Measurements from ENCODE around the gene TEX38.

DNA sequence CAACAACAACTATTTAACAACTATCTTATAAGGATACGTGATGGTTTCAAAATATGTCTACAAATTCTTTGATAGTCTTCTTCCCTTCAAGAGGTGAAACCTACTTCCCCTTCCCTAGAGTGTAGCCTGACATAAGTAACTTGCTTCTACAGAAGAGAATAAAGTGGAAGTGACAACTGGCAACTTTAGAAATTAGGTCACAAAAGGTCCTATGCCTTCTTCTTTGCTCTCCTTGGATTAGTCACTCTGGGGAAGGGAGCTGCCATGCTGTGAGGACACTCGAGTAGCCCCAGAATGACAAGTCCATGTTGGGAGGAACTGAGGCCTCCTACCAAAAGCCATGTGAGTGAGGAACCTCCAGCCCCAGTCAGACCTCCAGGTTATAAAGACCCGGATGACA is 28.0 kb downstream of the TEX38 start:
- TF ChIP-seq, protein P1, sequence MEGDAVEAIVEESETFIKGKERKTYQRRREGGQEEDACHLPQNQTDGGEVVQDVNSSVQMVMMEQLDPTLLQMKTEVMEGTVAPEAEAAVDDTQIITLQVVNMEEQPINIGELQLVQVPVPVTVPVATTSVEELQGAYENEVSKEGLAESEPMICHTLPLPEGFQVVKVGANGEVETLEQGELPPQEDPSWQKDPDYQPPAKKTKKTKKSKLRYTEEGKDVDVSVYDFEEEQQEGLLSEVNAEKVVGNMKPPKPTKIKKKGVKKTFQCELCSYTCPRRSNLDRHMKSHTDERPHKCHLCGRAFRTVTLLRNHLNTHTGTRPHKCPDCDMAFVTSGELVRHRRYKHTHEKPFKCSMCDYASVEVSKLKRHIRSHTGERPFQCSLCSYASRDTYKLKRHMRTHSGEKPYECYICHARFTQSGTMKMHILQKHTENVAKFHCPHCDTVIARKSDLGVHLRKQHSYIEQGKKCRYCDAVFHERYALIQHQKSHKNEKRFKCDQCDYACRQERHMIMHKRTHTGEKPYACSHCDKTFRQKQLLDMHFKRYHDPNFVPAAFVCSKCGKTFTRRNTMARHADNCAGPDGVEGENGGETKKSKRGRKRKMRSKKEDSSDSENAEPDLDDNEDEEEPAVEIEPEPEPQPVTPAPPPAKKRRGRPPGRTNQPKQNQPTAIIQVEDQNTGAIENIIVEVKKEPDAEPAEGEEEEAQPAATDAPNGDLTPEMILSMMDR (IDR thresholded peaks at IDR 0.05), result no peak
- TF ChIP-seq POLR2A (IDR thresholded peaks at IDR 0.05), result no peak
